Renal cortical epithelial cell (primary cell): ENCODE data around the gene ITGA1. TPM values are rescaled to one million over a fixed set of nuclear protein-coding genes. Genes with fewer than 3 reads are reported as not detected.
A peak's percentile ranks its signal among the peaks of the same experiment; 100 is the strongest.
"Not testable (repeated sequence)": the region's sequence is repeated elsewhere in the genome, so short reads cannot be mapped to it uniquely, and the experiment has no call there.

Source experiments
- DNase-seq: peaks from one replicate; pipeline ENCODE4 v3.0.0-alpha.2; 2011; ENCODE audit warnings: low read depth
- total RNA-seq: library from RNA; depleted of rRNA; stranded (reverse); fragments of >200 nt; gene quantifications from 2 replicates; pipeline ENCODE4 v1.2.3, GENCODE V29; 2014

Gene ITGA1
- total RNA-seq = 8.9 and 57.7 TPM in 2 replicates

- peak; percentile 70 for DNase-seq
Observed at GRCh38 chr5:52787600-52788504, at the start of gene ITGA1, which contains the start of gene PELO. TSS of gene ITGA1 (plus strand) at chr5:52787916. CDS start at chr5:52788354, 438 bp downstream. TSS of gene PELO (plus strand) at chr5:52787916. CDS start at chr5:52800395, 12,479 bp downstream.

GRCh38 chr5:52738095-52738506 lies 49.6 kb upstream of the ITGA1 start:
- peak; percentile 60 for DNase-seq

DNA sequence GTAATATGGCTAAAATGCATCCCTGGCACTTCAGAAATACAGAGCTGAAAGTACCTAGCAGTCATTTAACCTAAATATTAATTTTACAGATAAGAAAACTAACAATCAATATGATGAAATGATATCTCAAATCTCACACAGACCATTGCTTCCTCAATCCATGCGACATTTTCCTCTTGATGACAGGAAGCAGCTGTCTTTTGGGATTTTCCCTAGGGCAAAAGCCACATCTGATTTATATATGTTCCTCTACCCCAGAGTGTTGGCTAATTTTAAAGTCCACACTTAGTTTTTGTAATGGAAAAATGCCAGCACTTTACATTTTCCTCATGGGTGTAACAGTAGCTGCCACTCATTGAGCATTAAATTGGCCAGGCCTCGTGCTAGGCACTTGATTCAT lies 47.7 kb upstream of the ITGA1 start:
- no peak for DNase-seq

- no peak for DNase-seq
Observed at GRCh38 chr5:52743012-52743411, 44.7 kb upstream of the ITGA1 start.

DNA sequence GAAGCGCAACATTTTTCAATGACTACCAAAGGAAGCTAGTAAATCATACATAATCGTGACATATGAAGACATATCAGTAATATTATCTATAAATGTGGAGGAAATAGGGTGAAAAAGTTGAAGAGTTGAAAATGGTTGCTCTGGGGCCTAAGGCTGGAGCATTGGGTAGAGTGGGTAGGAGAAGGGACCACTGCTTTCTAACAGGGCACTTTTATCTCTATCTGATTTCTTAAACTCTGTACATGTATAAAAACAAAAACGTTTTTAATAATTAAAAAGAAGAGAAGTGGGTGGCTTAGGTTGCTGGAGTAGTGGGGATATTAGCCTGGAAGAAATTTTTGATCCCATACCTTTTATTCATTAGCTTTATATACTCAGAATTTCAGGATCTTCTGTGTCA lies 44.2 kb upstream of the ITGA1 start:
- DNase-seq = no peak

- peak; percentile 24 for DNase-seq
Observed at GRCh38 chr5:52743970-52744369, 43.7 kb upstream of the ITGA1 start.

GRCh38 chr5:52744867-52745458 lies 42.8 kb upstream of the ITGA1 start:
- not testable (repeated sequence) for DNase-seq

- DNase-seq = no peak
Observed at GRCh38 chr5:52746539-52746938, 41.2 kb upstream of the ITGA1 start.

GRCh38 chr5:52748590-52748989 lies 39.1 kb upstream of the ITGA1 start:
- DNase-seq = no peak

DNA sequence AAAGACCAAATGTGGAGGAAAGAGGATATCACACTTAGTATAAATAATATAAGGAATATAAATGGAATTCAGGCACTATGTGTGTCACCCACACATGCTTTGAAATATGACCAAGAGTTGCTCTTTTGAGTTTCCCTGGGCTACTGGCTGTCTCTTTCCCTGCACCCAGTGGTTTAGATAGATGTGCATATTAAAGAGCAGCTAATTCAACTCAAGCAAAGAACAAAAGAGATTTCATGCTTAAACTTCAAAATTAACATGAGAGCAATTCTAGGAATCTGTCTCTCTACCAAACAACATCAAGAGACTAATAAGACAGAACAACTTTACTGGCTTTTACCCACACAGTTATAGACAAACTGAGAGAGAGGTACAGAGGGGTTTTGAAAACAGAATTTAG lies 38.0 kb upstream of the ITGA1 start:
- DNase-seq = no peak

GRCh38 chr5:52751137-52751536 lies 36.6 kb upstream of the ITGA1 start:
- no peak for DNase-seq

DNA sequence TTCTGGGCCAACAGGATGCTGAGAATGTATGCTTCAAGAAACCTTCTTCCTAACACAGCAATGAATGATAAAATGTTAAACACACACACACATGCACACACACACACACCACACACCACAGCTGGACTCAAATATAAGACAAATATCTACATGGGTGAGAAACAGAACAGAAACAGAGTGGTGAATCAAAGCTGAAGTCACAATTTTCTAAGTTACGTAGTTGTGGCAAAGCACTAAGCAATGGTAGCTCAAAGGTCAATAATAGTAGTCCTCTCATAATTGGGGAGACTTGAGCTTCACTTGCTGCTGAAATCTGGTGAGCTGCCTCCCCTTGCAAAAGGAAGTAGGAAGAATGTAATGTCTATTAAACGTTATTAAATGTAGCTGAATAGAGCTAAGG lies 33.7 kb upstream of the ITGA1 start:
- DNase-seq = no peak

DNA sequence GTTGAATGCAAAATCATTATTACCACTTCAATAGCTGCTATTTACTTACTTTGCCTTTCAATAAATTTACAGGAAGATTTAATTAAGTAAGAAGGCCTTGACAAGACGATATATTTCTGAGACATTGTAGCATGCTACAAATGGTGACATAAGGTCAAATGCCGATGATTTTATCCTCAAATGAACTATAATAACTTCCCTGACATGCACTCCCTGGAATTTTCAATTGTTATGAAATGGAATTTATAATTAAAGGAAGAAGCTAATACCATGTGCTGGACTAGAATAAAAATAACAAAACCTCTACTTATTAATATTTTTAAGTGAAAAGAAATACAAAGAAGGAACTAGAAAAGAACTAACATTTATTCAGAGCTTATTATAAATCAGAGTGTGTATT lies 30.2 kb upstream of the ITGA1 start:
- no peak for DNase-seq

DNA sequence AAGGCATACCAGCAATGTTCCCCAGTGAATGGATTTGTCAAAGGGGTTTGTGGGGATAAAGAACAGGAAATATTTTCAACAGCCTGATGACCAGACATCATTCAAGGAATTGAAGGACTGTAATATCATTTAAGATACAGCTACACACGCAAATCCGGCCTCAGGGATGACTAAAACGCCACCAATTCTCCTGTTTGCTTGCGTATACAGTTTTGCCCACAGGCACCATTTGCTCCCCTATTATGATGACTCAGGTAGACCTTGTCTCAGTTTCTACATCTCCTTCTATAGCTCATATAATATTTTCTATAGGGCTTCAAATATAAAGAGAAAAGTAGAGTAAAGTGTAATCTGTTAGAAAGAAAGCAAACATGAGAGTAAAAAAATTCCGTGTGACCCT lies 29.7 kb upstream of the ITGA1 start:
- no peak for DNase-seq

GRCh38 chr5:52759331-52759730 lies 28.4 kb upstream of the ITGA1 start:
- no peak for DNase-seq

DNA sequence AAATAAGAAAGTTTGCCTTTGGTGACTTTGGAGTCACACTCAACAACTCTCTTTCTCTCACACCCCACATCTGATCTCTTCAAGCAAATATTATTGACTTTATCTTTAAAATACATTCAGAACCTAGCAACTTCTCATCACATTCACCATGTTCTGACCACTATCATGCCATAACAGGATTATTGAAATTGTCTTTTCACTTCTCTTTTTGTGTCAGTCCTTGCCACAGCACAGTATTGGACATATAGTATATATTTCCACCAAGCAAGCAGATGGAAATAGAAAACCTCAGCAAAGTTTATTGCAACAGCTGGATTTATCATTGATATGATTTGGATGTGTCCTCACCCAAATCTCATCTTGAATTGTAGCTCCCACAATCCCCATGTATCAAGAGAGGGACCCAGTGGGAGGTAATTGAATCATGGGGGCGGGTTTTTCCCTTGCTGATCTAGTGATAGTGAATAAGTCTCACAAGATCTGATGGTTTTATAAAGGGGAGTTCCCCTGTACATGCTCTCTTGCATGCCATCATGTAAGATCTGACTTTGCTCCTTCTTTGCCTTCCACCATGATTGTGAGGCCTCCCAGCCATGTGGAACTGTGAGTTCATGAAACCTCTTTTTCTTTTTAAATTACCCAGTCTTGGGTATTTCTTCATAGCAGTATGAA lies 26.9 kb upstream of the ITGA1 start:
- no peak for DNase-seq

GRCh38 chr5:52767217-52767743 lies 20.4 kb upstream of the ITGA1 start:
- DNase-seq = no peak

- DNase-seq = no peak
Observed at GRCh38 chr5:52767766-52768480, 19.8 kb upstream of the ITGA1 start.

- DNase-seq = no peak
Observed at GRCh38 chr5:52769061-52769460, 18.7 kb upstream of the ITGA1 start.

GRCh38 chr5:52770287-52770939 lies 17.3 kb upstream of the ITGA1 start:
- no peak for DNase-seq
